ENCODE results near the gene MYO9B.
"Not testable (repeated sequence)": the region's sequence is repeated elsewhere in the genome, so short reads cannot be mapped to it uniquely, and the experiment has no call there.

- not testable (repeated sequence) for TF ChIP-seq ARNT (IDR thresholded peaks at IDR 0.05); SUZ12 (IDR thresholded peaks at IDR 0.05); SP1 (IDR thresholded peaks at IDR 0.05); LEF1 (IDR thresholded peaks at IDR 0.05; ENCODE audit: borderline replicate concordance); PKNOX1 (IDR thresholded peaks at IDR 0.05); FOXM1 (IDR thresholded peaks at IDR 0.05; ENCODE audit: borderline replicate concordance); ELF4 (IDR thresholded peaks at IDR 0.05); BHLHE40 (IDR thresholded peaks at IDR 0.05; ENCODE audit: borderline replicate concordance); L3MBTL2 (conservative IDR thresholded peaks at IDR 0.05); NFRKB (IDR thresholded peaks at IDR 0.05); HDGF (IDR thresholded peaks at IDR 0.05; ENCODE audit: borderline replicate concordance)
Observed at GRCh38 chr19:17144771-17145170, 69.2 kb downstream of the MYO9B start.
